GM13977 (cell line): ENCODE results near the gene SPATS2L.

Experiments used
- DNase-seq: peaks from one replicate; pipeline ENCODE4 v3.0.0; 2012; ENCODE audit warnings: low spot score
- in situ Hi-C: fragments of 300-500 bp; cut with MboI; formaldehyde crosslinking; loops from one replicate; pipeline ENCODE4 v1.12.0; 2022; ENCODE audit warnings: low sequenced_read_pairs, low pct_unique_long_range_greater_than_20kb, mixed read lengths, inconsistent platforms; ENCODE audit not compliant: unreplicated experiment
- TF ChIP-seq, protein P1 (sequence below): IDR thresholded peaks from 2 replicates; pipeline ENCODE4 v1.5.1; 2012; ENCODE audit warnings: mild to moderate bottlenecking, control low read depth; ENCODE audit not compliant: insufficient read depth; ENCODE audit errors: extremely low read depth, missing control alignments

The SPATS2L gene

GRCh38 chr2:200364620-200365019, 58.1 kb downstream of the SPATS2L start:
- DNase-seq, result no peak
- in situ Hi-C loops, result no loop called here
- TF ChIP-seq, protein P1, sequence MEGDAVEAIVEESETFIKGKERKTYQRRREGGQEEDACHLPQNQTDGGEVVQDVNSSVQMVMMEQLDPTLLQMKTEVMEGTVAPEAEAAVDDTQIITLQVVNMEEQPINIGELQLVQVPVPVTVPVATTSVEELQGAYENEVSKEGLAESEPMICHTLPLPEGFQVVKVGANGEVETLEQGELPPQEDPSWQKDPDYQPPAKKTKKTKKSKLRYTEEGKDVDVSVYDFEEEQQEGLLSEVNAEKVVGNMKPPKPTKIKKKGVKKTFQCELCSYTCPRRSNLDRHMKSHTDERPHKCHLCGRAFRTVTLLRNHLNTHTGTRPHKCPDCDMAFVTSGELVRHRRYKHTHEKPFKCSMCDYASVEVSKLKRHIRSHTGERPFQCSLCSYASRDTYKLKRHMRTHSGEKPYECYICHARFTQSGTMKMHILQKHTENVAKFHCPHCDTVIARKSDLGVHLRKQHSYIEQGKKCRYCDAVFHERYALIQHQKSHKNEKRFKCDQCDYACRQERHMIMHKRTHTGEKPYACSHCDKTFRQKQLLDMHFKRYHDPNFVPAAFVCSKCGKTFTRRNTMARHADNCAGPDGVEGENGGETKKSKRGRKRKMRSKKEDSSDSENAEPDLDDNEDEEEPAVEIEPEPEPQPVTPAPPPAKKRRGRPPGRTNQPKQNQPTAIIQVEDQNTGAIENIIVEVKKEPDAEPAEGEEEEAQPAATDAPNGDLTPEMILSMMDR, result no peak

DNA sequence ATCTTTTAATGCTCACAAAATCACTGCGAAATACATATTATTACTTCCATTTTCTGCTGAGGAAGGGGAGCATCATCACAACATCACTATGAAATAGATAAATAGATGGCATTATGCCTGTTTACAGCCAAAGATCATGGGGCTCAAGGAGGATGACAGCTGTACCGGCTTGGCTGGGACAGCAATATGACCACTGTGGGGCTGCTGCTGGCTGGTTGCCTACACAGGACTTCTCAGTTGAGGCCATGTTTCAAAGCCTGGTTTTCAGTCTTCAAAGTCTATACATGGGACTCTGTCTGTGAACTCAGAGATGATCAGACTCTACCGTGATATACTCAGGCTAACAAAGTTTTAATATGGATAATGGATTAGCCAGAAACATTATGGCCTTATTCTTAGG, 58.7 kb downstream of the SPATS2L start:
- TF ChIP-seq, protein P1, result no peak
- in situ Hi-C loops, result no loop called here
- DNase-seq, result no peak

GRCh38 chr2:200367155-200367554, 60.7 kb downstream of the SPATS2L start:
- in situ Hi-C loops, result no loop called here
- DNase-seq, result no peak
- TF ChIP-seq, protein P1, result no peak

DNA sequence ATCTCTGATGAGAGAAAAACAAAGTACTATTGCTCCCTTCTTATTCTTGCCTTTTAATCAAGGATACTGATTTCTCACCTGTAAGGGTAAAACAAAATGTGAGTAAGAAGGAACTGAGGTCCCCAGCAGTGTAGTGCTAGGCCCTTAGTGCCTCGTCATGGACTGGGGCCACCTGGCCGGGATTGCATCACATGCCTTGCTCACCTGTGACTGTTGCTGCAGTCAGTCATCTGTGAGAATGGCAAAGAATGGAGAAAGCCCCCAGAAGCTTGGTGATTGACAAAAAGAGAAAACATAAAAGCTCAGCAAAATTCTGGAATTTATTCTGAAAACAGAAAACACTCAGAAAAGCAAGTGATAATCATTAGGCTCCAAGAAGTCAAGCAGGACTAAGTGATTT, 63.4 kb downstream of the SPATS2L start:
- in situ Hi-C loops, result no loop called here
- DNase-seq, result no peak
- TF ChIP-seq, protein P1, result no peak

DNA sequence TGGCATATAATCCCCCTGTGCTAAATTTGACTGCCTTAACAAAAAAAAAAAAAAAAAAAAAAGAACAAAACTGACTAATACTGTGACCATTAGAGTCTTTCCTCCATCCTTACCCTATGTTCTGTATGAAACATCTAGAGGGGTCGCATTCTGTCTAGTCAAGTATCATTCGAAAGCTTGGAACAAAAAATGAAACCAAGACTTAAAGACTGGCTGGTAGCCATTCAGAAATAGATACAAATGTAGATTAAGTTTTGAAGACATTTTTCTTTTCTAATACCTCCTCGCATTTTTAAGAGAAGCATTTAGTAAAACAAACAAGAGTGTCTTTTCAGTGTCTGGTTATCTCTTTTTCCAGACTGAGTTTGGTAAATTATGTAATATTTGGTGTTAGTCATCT, 66.7 kb downstream of the SPATS2L start:
- no peak for DNase-seq
- in situ Hi-C loops, result no loop called here
- TF ChIP-seq, protein P1, result no peak

- TF ChIP-seq, protein P1, result no peak
- peak; percentile 45 for DNase-seq
These were observed 67.5 kb downstream of the SPATS2L start for GRCh38 chr2:200373973-200374416.

GRCh38 chr2:200376513-200377354, 70.2 kb downstream of the SPATS2L start:
- in situ Hi-C loops, result no loop called here
- DNase-seq, result no peak
- TF ChIP-seq, protein P1, result no peak

More at GRCh38 chr2:200373973-200374416, 67.5 kb downstream of the SPATS2L start:
- in situ Hi-C loops, result no loop called here
